HG03565 (cell line): ENCODE results near the gene IGHMBP2.
A peak's percentile ranks its signal among the peaks of the same experiment; 100 is the strongest.
"Not testable (repeated sequence)": the region's sequence is repeated elsewhere in the genome, so short reads cannot be mapped to it uniquely, and the experiment has no call there.

ENCODE experiments used
- ATAC-seq: cut with Tn5 transposase; IDR thresholded peaks from one replicate; pipeline ENCODE4 v1.9.1; 2021; ENCODE audit warnings: mild to moderate bottlenecking, moderate library complexity; ENCODE audit not compliant: unreplicated experiment

The IGHMBP2 gene

DNA sequence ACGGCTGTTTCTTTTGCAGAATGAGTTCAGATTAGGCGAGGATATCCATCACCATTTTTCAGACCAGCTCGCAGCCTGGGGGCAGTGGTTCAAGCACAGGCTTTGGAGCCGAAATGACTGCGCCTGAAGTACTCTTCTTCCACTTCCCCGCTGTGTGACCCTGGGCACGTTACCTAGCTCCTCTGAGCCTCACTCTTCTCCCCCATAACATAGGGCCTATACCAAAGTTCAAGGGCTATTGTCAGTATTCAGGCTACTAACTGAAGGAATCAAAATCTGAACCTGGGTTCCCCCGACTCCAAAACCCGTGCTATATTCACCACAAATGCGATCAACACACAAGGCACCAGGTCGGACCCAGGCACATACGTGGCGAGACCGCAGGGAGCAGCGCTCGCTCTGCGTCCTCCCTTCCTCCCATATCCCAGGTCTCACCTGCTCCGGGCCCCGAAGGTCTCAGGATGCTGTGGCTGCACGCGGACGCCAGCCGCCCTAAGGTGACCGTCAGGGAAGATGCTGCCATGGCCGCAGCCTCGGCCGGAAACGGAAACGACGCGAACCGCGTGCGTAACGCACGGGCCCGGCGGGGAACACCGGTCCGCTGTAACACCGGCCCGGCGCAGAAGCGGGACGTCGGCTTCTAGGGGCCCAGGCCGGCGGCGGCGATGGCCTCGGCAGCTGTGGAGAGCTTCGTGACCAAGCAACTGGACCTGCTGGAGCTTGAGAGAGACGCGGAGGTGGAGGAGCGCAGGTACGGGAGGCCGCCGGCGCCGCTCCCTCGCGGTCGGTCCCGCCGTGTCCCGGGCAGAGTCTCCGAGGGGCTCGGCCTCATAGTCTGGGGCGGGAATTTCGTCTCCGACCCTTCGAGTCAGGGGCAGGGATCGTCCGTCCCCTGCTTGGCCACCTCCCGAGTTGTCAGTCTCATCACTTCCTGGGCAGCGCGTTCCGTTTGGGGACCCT is at the start of gene IGHMBP2, which contains the start of gene MRPL21:
TSS of gene IGHMBP2 (plus strand) at position 604 of the 960 bp plus-strand sequence. CDS start at position 666, 62 bp downstream.
TSS of gene MRPL21 (minus strand) at position 545 of the 960 bp plus-strand sequence. CDS start at position 523, 22 bp downstream.
- peak; percentile 74 for ATAC-seq

DNA sequence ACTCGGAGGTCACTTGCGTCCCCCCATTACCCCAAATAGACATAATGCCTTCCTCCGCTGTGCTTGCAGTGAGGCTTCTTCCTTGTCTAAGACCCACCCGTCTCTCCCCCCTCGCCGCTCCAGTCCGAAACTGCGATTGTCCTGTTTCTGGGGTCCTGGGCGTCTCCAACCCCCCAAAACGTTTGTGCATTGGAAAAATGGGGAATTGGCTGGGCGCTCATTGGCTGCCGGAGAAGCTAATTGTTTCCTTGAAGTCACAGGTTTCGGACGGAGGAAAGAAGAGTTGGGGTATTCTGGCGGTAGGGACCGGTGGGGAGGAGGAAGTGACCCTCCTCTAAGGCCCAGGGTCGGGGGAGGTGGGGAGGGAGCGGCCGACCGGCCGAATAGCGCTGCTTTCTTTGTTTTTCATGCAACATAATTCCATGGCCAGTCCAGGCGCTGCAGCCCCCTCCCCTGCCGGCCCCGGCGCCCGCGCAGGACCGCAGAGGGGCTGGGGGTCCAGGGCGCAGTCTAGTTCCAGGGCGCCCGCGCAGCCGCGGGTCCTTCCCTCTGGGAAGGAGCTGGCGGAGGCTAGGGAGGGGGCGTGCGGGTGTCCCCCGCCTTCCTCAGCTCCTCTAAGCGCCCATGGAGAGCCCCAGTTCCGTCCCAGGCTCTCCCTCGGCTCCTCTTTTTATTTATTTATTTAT is 49.3 kb upstream of the IGHMBP2 start:
- no peak for ATAC-seq

DNA sequence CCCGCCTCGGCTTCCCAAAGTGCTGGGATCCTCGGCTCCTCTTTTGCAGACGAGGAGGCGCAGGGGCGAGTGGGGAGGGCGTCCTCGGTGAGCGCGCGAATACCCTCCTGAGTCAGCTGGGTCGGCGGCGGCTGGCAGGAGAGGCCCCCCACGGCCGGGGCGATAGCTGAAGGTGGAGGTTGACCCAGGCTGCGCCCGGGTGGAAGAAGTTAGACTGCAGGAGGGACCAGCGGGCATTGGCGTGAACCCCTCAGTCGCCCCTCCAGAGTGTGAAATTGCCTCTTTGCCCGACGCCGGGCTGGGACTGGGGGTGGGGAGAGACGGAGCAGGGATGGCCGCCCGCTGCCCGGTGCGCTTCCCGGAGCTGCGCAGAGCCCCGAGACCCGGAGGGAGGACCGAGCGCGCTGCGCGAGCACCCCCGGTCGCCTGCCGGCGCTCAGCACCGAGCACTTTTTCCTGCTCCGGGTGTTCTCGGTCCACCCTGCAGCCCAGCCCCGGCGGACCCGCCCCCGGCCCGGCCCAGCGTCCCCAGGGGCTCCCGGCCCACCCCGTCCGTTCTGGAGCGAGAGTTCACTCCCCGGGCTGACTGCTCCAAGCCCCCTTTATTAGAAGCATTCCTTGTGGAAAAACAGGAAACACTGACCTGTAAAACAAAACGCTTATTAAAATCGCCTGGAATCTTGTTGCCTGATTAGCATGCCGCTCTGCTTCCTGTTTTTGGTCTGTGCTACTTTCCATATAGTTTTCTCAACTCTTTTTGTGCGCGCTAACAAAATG is 48.3 kb upstream of the IGHMBP2 start:
- no peak for ATAC-seq

DNA sequence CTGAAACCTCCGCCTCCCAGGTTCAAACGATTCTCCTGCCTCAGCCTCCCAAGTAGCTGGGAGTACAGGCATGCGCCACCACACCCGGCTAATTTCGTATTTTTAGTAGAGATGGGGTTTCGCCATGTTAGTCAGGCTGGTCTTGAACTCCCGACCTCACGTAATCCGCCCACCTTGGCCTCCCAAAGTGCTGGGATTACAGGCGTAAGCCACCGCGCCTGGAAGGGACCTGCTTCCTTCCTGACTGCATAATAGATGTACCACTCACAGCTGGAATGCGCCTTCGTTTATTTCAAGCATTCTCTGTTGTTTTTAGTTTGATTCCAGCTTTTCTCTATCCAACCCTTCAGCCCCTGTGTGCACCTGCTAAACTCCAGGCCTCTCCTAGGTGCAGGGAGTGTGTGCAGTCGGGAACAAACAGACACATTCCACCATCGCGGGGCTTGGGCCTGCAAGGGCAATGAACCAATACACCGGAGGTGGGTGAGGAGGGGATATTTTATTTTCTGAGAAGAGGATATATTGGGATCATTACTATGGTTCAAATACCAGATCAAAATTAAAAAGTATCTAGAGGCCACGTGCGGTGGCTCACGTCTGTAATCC is 47.2 kb upstream of the IGHMBP2 start:
- not testable (repeated sequence) for ATAC-seq

DNA sequence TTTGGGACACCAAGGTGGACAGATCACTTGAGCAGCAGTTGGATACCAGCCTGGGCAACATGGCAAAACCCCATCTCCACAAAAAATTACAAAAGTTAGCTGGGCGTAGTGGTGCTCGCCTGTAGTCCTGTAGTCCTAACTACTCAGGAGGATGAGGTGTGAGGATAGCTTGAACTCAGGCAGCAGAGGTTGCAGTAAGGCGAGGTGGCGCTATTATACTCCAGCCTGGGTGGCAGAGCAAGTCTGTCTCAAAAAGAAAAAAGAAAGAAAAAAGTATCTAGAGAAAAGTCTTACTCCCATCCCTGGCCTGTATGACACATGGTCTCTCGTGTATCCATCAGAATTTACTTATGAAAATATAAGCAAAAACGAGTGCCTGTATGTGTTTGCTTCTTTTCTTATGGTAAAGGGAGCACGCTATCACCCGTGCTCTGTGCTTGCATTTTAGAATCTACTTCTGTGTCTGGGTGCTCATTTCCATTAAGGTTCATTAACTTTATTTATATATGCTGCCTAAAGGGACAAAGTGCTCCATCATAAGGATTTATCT is 46.6 kb upstream of the IGHMBP2 start:
- no peak for ATAC-seq

DNA sequence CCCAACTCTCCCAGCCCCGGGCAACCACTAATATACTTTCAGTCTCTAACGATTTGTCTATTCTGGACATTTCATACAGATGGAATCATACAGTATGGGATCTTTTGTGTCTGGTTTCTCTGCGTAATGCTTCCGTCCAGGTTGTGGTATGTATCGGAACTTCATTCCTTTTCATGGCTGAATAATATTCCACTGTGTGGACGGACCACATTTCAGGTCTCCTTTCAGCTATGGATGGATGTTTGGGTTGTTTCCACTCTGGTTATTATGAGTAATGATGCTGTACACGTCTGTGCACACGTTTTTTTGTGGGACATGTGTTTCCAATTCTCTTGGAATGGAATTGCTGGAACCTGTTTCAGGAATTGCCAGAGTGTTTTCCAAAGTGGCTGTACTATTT is 44.6 kb upstream of the IGHMBP2 start:
- ATAC-seq, result no peak

DNA sequence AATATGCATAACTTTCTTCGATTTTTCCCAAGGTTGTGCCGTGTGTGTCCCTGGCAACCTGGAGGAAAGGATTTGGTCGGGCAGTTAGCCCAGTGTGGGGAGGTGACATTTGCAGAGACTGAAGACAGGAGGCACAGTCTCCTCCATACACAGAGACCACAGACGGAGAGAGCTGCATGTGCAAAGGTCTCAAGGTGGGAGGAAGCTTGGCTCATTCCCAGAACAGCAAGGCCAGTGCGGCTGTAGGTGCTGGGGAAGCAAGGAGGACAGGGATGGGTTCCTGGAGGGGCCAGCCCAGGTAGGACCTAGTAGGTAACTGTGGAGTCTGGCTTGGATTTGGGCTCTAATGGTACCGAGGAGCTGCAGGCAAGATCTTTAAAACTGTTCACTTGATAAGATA is 41.3 kb upstream of the IGHMBP2 start:
- no peak for ATAC-seq

DNA sequence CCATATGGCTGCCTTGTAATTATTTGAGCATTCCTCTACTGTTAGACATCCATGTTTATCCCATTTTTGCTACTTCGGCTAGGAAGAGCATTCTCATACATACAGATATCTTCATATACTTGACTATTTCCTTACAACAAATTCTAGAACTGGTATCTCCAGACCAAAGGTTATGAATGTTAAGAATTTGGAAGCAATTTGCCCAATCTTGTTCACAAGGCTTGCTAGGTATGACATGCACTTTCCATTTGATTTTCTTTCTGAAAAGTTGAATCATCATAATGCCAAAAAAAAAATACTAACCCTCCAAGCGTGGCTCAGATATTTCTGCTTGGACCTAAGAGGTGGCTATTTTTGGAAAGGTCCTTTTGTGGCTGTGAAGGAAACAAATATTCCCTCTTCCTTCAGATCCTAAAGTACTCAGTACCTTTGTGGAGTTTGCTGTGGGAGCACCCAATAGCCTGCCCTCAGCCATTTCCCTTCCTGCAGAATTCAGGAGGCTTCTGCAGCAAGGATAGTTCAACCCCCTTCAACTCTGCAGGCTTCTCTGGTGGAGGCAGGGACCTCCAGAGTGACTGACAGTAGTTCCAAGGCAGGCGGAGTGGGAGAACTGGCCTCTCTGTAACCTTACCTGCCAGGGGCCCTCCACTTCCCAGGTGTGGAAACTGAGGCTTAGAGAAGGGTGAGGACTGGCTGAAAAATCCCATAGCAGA is 40.0 kb upstream of the IGHMBP2 start:
- ATAC-seq, result no peak

DNA sequence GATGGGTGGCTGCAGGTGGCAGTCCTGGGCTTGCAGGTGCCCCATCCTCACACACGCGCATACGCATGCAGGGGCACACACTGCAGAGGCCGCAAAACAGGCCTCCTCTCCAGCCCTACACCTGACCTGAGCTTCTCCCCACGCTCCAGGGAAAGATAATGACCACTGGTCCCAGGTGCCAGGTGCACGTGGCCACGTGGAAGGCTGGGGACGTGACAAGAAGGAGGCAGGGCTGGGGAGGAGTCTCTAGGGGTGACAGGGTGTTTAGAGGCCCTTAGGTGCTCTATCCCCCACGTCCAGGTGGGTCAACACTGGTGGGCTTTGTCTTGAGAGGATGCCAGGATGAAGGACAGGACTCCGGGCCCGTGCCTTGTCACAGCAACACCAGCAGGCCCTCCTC is 38.5 kb upstream of the IGHMBP2 start:
- ATAC-seq, result no peak

DNA sequence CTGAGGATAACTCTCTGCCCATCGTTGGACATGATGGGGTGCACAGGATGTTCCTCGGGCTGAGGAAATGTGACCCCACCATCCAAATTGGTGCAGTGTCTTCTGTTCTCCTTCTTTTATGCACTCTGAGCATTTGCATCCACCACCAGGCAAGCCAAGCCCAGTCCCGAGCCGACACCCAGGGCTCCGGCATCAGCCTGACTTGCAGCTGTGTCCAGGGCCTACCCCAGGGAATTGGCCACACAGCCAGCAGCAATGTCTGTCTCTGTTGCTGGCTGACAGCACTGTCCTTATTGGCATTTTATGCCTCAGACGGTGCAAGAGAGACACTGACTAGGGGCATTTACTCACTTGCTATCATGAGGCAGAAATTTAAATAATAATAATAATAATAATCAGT is 36.6 kb upstream of the IGHMBP2 start:
- no peak for ATAC-seq

DNA sequence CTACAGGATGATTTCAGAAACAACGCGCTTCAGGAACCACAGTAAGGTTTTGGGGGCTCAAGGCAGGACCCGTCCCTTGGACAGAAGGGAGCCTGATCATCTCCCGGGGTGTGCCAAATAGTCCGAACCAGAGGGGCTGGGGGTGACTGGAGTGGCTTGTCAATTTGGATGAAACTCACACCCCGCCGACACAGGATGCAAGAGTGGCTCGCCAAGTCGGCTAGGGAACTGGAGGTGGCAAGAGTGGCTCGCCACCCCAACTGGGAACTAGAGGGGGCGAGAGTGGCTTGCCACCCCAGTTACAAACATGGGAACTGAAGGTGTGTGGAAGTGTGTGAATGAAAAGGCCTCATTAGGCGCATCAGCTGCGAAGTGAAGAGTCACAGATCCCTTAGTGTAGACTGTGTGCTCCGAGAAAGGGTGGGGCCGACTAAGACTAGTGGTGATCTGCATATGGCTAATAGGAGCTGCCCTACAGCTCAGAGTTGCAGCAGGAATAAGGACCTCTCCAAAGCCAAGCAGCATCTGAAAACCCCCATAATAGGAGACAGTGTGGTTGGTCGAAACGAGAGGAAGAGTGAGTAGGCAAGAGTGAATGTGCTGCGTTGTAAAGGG is 35.4 kb upstream of the IGHMBP2 start:
- no peak for ATAC-seq

DNA sequence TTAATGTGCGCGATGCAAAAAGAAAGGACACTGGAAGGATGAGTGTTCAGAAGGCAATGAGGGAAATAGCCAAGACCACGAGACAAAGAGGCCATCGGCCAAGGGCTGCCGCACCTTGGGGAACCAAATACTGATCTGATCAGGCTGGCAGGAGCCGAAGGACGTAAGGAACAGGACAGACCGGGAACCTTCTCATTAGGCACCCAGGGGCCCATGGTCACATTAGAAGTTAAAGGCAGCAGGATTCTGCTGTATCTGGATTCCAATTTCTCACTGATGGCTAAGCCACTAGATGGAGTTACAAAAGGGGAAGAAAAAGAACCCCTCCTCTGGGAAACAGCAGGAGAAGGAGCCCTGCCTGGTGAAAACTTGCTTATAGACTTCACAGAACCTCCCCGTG is 33.2 kb upstream of the IGHMBP2 start:
- ATAC-seq, result no peak

DNA sequence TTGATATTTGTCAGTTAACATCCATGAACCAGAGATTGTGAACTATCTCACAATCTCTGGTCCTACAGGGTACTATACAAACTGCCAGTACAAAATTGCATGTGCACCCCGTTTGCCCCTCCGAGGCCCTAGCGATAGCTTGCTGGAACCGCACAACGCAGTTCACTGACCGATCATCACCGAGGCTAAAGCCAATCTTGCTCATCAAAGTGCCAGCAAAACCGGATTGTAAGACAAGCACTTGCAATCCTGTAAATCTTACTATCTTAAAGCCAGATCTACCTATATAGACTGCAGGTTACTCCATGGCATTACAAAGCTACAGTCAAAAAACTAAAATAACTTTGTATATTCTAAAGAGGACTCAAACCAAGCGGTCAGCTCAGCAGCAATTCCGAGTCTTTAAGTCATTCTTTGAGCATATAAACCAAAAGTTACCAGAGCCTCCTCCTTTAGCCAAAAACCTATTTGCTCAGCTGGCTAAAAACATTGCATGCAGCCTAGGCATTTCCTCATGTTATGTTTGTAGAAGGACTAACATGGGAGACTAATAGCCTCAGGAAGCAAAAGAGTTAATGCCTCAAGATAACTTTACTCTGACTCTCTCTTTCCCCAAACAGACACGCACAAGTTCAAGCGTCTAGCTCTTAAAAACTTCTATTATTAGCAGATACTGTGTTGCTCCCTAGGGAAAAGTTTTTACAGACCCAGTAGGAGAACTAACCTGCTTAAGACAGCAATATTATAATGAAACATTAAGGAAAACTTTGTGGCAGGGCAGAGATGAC is 31.3 kb upstream of the IGHMBP2 start:
- no peak for ATAC-seq

DNA sequence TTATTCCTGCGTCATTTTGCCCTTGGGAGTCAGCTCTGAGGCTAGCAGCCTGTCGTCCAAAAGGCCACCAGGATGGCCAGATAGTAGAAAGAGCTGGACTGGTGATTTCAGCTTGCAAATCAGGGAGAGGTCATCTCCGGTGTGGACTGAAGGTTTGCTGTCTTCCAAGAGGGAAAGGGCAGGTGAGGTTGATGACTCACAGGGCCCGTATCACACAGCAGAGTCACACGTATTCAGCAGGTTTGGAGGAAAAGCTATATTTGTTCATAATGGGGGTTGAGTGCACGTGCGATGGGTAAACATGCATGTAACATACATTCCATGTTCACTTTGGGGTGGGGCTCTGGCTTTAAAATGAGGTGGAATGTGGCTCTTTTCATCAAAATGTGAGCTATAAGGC is 25.7 kb upstream of the IGHMBP2 start:
- ATAC-seq, result no peak

DNA sequence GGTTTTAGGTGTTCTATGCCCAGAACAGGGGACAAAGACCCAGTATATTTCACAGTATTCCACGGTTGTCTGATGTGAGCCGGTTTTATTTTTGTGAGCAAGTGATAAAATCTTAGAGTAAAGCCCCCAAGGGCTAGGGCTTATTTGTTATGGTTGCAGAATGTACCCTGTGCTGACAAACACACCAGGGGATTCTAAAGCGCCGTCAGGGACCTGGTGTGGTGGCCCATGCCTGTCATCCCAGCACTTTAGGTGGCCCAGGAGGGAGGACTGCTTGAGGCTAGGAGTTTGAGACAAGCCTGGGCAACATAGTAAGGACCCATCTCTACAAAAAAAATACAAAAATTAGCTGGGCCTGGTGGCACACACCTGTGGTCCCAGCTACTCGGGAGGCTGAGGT is 22.8 kb upstream of the IGHMBP2 start:
- ATAC-seq, result no peak

DNA sequence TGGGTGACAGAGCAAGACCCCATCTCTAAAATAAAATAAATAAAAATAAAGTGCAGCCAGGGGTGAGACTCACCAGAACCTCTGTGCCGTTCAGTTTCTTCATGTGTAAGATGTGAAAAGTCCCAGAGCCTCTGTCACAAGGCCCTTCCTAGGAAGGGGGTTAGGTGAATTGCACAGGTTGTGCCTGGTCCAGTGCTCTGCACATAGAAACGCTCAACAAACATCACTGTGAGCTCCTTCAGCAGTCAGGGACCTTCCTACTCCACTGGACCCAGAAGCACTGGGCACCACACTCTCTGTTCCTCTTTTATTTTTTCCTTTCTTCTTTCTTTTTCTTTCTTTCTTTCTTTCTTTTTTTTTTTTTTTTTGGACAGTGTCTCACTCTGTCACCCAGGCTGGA is 22.4 kb upstream of the IGHMBP2 start:
- no peak for ATAC-seq

DNA sequence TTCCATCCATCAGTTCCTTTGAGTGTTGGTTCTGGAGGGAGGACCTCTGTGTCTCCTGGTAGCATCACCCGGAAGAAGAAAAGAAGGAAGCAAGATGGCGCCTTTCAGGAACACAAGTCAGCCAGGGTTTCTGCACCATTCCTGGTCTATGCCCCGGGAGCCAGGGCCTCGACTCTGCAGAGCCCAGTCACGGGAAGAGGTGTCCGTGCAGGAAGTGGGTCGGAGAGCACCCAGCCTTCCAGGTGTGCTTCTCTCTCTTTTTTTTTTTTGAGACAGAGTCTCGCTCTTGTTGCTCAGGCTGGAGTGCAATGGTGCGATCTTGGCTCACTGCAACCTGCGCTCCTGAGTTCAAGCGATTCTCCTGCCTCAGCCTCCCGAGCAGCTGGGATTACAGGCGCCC is 21.3 kb upstream of the IGHMBP2 start:
- ATAC-seq, result no peak

DNA sequence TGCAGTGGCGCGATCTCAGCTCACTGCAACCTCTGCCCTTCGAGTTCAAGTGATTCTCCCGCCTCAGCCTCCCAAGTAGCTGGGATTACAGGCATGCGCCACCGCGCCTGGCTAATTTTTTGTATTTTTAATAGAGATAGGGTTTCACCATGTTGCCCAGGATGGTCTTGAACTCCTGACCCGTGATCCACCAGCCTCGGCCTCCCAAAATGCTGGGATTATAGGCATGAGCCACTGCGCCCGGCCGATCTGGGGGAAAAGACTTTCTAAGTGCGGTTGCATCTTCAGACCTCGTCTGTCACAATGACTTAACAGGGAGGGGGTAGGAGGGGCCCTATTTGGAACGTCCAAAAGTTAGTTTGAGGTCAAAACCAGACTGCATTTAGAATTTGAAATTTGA is 18.9 kb upstream of the IGHMBP2 start:
- ATAC-seq, result not testable (repeated sequence)
